H1 (cell line): ENCODE results near the gene PLAU. TPM values are rescaled to one million over a fixed set of nuclear protein-coding genes. Genes with fewer than 3 reads are reported as not detected.

ENCODE experiments used
- E2F6 ChIP-seq: IDR thresholded peaks from 2 replicates; pipeline ENCODE4 v1.6.1; 2012; ENCODE audit warnings: inconsistent platforms
- KDM5A ChIP-seq: fragments of 200-600 bp; IDR thresholded peaks from 2 replicates; pipeline ENCODE4 v1.7.1; 2012; ENCODE audit warnings: mild to moderate bottlenecking, low read length, inconsistent platforms, mixed read lengths
- MAFK ChIP-seq: IDR thresholded peaks from 2 replicates; pipeline ENCODE4 v1.6.1; 2012; ENCODE audit warnings: low read depth, mild to moderate bottlenecking, improper control_type of control experiment, low read length
- SIX5 ChIP-seq: IDR thresholded peaks from 2 replicates; pipeline ENCODE4 v1.6.1; 2011; ENCODE audit warnings: mild to moderate bottlenecking, low read depth, low read length
- TAF1 ChIP-seq: IDR thresholded peaks from 2 replicates; pipeline ENCODE4 v1.6.1; 2011; ENCODE audit warnings: mild to moderate bottlenecking, low read depth, low read length
- polyA plus RNA-seq, 7 experiments: library from polyadenylated mRNA; depleted of rRNA in 3 of 7; stranded (reverse) in 5 of 7; unstranded in 2 of 7; fragments of >200 nt in 5 of 7; fragments of 200-250 nt in 2 of 7; gene quantifications; 1 replicate in 5 of 7; 2 replicates in 1 of 7; 4 replicates in 1 of 7; pipeline versions ENCODE4 v1.2.1 to v1.2.3, GENCODE V29; 2011 to 2013; ENCODE audit warnings: missing spikeins in 2 of 7, mixed read lengths in 2 of 7
- total RNA-seq: library from RNA; stranded (reverse); fragmentation: NEBNext Ultra II Directional; extraction: Animal tissue kit (Norgen Biotek cat#: 25700); gene quantifications from 2 replicates; pipeline ENCODE4 v1.2.1, GENCODE V29; 2021

PLAU gene
- total and polyA plus RNA-seq, 2 of the 8 experiments (the other 6 are each of a cell fraction or from before 2014, with no cell fraction given), result 16.2 to 26.1 TPM

GRCh38 chr10:73873838-73874215 lies 37.1 kb upstream of the PLAU start (continued):
- no peak for TF ChIP-seq SIX5
- no peak for TF ChIP-seq TAF1
- no peak for TF ChIP-seq E2F6
- no peak for TF ChIP-seq KDM5A
- no peak for TF ChIP-seq MAFK
- TF ChIP-seq, all 59 proteins: peak for 0
